GM12801 (cell line): ENCODE measurements around the gene ARL10.

Source experiments
- TF ChIP-seq, protein P1 (sequence below): IDR thresholded peaks from one replicate; pipeline ENCODE4 v1.5.1; 2011; ENCODE audit warnings: control low read depth; ENCODE audit not compliant: insufficient read length; ENCODE audit errors: extremely low read depth

Gene ARL10

GRCh38 chr5:176418251-176418650, 53.0 kb downstream of the ARL10 start:
- TF ChIP-seq, protein P1, sequence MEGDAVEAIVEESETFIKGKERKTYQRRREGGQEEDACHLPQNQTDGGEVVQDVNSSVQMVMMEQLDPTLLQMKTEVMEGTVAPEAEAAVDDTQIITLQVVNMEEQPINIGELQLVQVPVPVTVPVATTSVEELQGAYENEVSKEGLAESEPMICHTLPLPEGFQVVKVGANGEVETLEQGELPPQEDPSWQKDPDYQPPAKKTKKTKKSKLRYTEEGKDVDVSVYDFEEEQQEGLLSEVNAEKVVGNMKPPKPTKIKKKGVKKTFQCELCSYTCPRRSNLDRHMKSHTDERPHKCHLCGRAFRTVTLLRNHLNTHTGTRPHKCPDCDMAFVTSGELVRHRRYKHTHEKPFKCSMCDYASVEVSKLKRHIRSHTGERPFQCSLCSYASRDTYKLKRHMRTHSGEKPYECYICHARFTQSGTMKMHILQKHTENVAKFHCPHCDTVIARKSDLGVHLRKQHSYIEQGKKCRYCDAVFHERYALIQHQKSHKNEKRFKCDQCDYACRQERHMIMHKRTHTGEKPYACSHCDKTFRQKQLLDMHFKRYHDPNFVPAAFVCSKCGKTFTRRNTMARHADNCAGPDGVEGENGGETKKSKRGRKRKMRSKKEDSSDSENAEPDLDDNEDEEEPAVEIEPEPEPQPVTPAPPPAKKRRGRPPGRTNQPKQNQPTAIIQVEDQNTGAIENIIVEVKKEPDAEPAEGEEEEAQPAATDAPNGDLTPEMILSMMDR = no peak

GRCh38 chr5:176420086-176420485, 54.8 kb downstream of the ARL10 start:
- TF ChIP-seq, protein P1 = no peak

- TF ChIP-seq, protein P1 = no peak
These were observed 55.8 kb downstream of the ARL10 start for GRCh38 chr5:176420972-176421544.

DNA sequence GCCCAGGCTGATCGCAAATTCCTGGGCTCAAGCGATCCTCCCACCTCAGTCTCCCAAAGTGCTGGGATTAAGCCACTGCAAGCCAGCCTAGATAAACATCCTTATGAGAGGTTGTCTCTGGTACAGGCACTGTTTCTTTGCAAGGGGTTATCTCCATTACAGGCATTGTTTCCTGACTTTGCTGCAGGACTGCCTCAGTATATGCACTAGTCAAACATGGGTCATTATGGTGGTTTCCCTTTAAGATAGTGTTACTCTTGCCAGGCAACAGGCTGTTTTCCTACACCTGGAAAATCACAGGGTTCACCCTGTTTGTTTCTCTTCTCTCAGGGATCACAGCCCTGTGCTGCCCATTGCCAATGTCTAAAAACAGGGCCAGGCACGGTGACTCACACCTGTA, 58.9 kb downstream of the ARL10 start:
- TF ChIP-seq, protein P1 = no peak

GRCh38 chr5:176425138-176425537, 59.9 kb downstream of the ARL10 start:
- TF ChIP-seq, protein P1 = no peak

- TF ChIP-seq, protein P1 = no peak
These were observed 60.5 kb downstream of the ARL10 start for GRCh38 chr5:176425791-176426190.

- TF ChIP-seq, protein P1 = no peak
These were observed 61.6 kb downstream of the ARL10 start for GRCh38 chr5:176426876-176427275.
